HL-60 (cell line): ENCODE data around the gene CD69.

Source experiments
- DNase-seq, 2 experiments: peaks; one replicate each; pipeline ENCODE4 v3.0.0-alpha.2; 2010 to 2020; ENCODE audit warnings: low read depth in 1 of 2, low spot score in 1 of 2
- H3K27ac ChIP-seq: fragments of 250-450 bp; sonication (Bioruptor Pico); replicated peaks from 2 replicates; pipeline ENCODE4 v1.5.1; 2020; ENCODE audit warnings: mild to moderate bottlenecking, moderate library complexity
- H3K27me3 ChIP-seq: fragments of 250-450 bp; sonication (Bioruptor Pico); 2 replicates; pipeline ENCODE4 v1.5.1; 2021; ENCODE audit warnings: mild to moderate bottlenecking, moderate library complexity; ENCODE audit not compliant: insufficient read depth, poor library complexity, severe bottlenecking
- H3K4me3 ChIP-seq: replicated peaks from 2 replicates; pipeline ENCODE4 v1.5.1; 2011; ENCODE audit warnings: mild to moderate bottlenecking, control low read depth, low read length; ENCODE audit not compliant: insufficient read depth
- GABPA ChIP-seq: IDR thresholded peaks from 2 replicates; pipeline ENCODE4 v1.6.1; 2012; ENCODE audit warnings: low read depth
- POLR2AphosphoS5 ChIP-seq: IDR thresholded peaks from 2 replicates; pipeline ENCODE4 v1.6.1; 2012; ENCODE audit warnings: low read depth
- SPI1 ChIP-seq: IDR thresholded peaks from 2 replicates; pipeline ENCODE4 v1.6.1; 2012; ENCODE audit warnings: low read depth, mild to moderate bottlenecking, borderline replicate concordance
- TF ChIP-seq, protein P1 (sequence below): IDR thresholded peaks from one replicate; pipeline ENCODE4 v1.5.1; 2011; ENCODE audit warnings: low read length, control low read depth, inconsistent platforms; ENCODE audit not compliant: insufficient read depth
- TF ChIP-seq, protein P2 (sequence below): IDR thresholded peaks from 2 replicates; pipeline ENCODE4 v1.6.1; 2012; ENCODE audit warnings: low read depth; ENCODE audit not compliant: insufficient replicate concordance

CD69 gene

DNA sequence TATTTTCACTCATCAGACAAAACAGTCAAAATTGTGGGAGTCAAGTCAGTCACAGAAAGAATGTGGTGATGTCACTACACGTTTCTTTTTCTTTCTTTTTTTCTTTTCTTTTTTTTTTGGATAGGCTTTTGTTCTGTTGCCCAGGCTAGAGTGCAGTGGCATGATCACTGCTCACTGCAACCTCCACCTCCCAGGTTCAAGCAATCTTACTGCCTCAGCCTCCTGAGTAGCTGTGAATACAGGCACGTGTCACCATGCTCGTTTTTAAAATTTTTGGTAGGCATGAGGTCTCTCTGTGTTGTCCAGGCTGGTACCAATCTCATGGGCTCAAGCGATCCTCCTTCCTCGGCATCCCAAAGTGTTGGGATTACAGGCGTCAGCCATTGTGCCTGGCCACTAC, 30.1 kb downstream of the CD69 start:
- no peak overlapping the region for H3K4me3 ChIP-seq
- no peak for TF ChIP-seq POLR2AphosphoS5
- TF ChIP-seq, protein P1, sequence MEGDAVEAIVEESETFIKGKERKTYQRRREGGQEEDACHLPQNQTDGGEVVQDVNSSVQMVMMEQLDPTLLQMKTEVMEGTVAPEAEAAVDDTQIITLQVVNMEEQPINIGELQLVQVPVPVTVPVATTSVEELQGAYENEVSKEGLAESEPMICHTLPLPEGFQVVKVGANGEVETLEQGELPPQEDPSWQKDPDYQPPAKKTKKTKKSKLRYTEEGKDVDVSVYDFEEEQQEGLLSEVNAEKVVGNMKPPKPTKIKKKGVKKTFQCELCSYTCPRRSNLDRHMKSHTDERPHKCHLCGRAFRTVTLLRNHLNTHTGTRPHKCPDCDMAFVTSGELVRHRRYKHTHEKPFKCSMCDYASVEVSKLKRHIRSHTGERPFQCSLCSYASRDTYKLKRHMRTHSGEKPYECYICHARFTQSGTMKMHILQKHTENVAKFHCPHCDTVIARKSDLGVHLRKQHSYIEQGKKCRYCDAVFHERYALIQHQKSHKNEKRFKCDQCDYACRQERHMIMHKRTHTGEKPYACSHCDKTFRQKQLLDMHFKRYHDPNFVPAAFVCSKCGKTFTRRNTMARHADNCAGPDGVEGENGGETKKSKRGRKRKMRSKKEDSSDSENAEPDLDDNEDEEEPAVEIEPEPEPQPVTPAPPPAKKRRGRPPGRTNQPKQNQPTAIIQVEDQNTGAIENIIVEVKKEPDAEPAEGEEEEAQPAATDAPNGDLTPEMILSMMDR = no peak
- TF ChIP-seq, protein P2, sequence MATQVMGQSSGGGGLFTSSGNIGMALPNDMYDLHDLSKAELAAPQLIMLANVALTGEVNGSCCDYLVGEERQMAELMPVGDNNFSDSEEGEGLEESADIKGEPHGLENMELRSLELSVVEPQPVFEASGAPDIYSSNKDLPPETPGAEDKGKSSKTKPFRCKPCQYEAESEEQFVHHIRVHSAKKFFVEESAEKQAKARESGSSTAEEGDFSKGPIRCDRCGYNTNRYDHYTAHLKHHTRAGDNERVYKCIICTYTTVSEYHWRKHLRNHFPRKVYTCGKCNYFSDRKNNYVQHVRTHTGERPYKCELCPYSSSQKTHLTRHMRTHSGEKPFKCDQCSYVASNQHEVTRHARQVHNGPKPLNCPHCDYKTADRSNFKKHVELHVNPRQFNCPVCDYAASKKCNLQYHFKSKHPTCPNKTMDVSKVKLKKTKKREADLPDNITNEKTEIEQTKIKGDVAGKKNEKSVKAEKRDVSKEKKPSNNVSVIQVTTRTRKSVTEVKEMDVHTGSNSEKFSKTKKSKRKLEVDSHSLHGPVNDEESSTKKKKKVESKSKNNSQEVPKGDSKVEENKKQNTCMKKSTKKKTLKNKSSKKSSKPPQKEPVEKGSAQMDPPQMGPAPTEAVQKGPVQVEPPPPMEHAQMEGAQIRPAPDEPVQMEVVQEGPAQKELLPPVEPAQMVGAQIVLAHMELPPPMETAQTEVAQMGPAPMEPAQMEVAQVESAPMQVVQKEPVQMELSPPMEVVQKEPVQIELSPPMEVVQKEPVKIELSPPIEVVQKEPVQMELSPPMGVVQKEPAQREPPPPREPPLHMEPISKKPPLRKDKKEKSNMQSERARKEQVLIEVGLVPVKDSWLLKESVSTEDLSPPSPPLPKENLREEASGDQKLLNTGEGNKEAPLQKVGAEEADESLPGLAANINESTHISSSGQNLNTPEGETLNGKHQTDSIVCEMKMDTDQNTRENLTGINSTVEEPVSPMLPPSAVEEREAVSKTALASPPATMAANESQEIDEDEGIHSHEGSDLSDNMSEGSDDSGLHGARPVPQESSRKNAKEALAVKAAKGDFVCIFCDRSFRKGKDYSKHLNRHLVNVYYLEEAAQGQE = no peak
- no peak for TF ChIP-seq SPI1
- TF ChIP-seq GABPA = no peak
- no peak for DNase-seq
- no peaks in the 10 kb centered on the region for H3K27me3 ChIP-seq
- no peak overlapping the region for H3K27ac ChIP-seq

DNA sequence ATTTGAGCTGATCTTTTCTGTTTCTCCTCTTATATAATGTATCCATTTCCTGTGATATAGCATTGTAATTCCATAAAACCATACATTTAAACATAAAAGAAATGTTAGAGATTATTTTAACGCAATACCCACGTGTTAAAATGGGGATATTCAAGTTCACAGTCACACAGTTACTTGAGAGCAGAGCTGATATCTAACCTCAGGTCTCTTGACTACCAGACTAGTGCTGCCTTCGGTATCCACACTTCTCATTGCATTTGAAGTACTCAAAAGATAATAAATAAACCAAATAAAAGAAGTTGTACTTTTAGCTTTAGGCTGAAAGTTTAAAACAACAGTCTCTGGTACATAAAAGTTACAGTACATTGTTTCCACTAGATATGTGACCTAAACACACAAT, 30.7 kb downstream of the CD69 start:
- Histone ChIP-seq H3K27me3 (no peaks in the 10 kb centered on the region), H3K27ac (no peak overlapping the region), H3K4me3 (no peak overlapping the region)
- no peak for TF ChIP-seq POLR2AphosphoS5
- TF ChIP-seq SPI1 = no peak
- TF ChIP-seq, protein P1 = no peak
- TF ChIP-seq, protein P2 = no peak
- TF ChIP-seq GABPA = no peak
- no peak for DNase-seq

DNA sequence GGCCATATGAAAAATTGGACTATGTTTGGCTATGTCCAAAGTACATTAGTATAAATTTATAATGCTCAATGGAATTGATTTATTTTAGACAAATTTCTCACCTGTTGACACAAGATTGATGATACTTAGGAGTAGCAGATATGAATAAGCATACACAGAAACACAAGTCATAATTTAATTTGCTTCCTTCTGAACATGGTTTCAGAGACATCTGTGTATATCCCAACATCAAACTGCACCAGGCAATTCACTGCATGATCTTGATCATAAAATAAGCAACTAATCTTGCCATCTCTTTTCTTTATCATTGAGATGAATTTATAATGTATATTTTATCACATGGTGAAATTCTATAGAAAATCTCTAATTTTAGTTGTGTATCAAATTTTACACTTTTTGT, 31.6 kb downstream of the CD69 start:
- TF ChIP-seq, protein P2 = no peak
- TF ChIP-seq POLR2AphosphoS5 (no peak), GABPA (no peak), SPI1 (no peak)
- TF ChIP-seq, protein P1 = no peak
- no peak overlapping the region for H3K4me3 ChIP-seq
- H3K27me3 ChIP-seq = no peaks in the 10 kb centered on the region
- no peak for DNase-seq
- H3K27ac ChIP-seq = no peak overlapping the region
